Osteoblast (primary cell): ENCODE results near the gene APEX1. TPM values are rescaled to one million over a fixed set of nuclear protein-coding genes. Genes with fewer than 3 reads are reported as not detected.

Experiments
- DNase-seq: peaks from one replicate; pipeline ENCODE4 v3.0.0; 2011; ENCODE audit warnings: low spot score, mixed read lengths; ENCODE audit not compliant: insufficient read length; ENCODE audit errors: missing footprints
- H2AFZ ChIP-seq: 2 replicates; pipeline ENCODE4 v1.6.0; 2011; ENCODE audit warnings: mild to moderate bottlenecking, low read length
- H3K27ac ChIP-seq: 2 replicates; pipeline ENCODE4 v1.5.1; 2011; ENCODE audit warnings: mild to moderate bottlenecking, low read depth, low read length, moderate library complexity
- H3K27me3 ChIP-seq: 2 replicates; pipeline ENCODE4 v1.6.0; 2012; ENCODE audit warnings: mild to moderate bottlenecking, control low read depth, inconsistent platforms, low read length, moderate library complexity; ENCODE audit not compliant: insufficient read depth
- H3K36me3 ChIP-seq: 2 replicates; pipeline ENCODE4 v1.5.1; 2011; ENCODE audit warnings: mild to moderate bottlenecking, low read length, control low read depth, moderate library complexity; ENCODE audit not compliant: insufficient read depth
- H3K4me1 ChIP-seq: 2 replicates; pipeline ENCODE4 v1.5.1; 2011; ENCODE audit warnings: mild to moderate bottlenecking, low read length, control low read depth, moderate library complexity; ENCODE audit not compliant: insufficient read depth
- H3K4me2 ChIP-seq: 2 replicates; pipeline ENCODE4 v1.6.0; 2011; ENCODE audit warnings: mild to moderate bottlenecking, low read length; ENCODE audit not compliant: insufficient read depth
- H3K4me3 ChIP-seq: fragments of 200-600 bp; sonication (generic); 3 replicates; pipeline ENCODE4 v1.5.1; 2012; ENCODE audit warnings: mild to moderate bottlenecking, low read length, inconsistent platforms; ENCODE audit not compliant: insufficient read depth
- H3K79me2 ChIP-seq: 2 replicates; pipeline ENCODE4 v1.6.0; 2012; ENCODE audit warnings: mild to moderate bottlenecking, low read length, control low read depth, inconsistent platforms; ENCODE audit not compliant: insufficient read depth
- H3K9me3 ChIP-seq: 2 replicates; pipeline ENCODE4 v1.5.1; 2011; ENCODE audit warnings: low read depth, low read length, control low read depth
- H4K20me1 ChIP-seq: 2 replicates; pipeline ENCODE4 v1.6.0; 2012; ENCODE audit warnings: mild to moderate bottlenecking, low read length, control low read depth; ENCODE audit not compliant: insufficient read depth
- total RNA-seq: library from RNA; depleted of rRNA; stranded (reverse); fragments of >200 nt; gene quantifications from 2 replicates; pipeline ENCODE4 v1.2.3, GENCODE V29; 2012
- TF ChIP-seq, protein P1 (sequence below): IDR thresholded peaks from 2 replicates; pipeline ENCODE4 v1.5.1; 2011; ENCODE audit warnings: mild to moderate bottlenecking, low read depth, low read length, moderate library complexity; ENCODE audit errors: extremely low read depth

The APEX1 gene
- total RNA-seq, 1 donor = 74.9 TPM

DNA sequence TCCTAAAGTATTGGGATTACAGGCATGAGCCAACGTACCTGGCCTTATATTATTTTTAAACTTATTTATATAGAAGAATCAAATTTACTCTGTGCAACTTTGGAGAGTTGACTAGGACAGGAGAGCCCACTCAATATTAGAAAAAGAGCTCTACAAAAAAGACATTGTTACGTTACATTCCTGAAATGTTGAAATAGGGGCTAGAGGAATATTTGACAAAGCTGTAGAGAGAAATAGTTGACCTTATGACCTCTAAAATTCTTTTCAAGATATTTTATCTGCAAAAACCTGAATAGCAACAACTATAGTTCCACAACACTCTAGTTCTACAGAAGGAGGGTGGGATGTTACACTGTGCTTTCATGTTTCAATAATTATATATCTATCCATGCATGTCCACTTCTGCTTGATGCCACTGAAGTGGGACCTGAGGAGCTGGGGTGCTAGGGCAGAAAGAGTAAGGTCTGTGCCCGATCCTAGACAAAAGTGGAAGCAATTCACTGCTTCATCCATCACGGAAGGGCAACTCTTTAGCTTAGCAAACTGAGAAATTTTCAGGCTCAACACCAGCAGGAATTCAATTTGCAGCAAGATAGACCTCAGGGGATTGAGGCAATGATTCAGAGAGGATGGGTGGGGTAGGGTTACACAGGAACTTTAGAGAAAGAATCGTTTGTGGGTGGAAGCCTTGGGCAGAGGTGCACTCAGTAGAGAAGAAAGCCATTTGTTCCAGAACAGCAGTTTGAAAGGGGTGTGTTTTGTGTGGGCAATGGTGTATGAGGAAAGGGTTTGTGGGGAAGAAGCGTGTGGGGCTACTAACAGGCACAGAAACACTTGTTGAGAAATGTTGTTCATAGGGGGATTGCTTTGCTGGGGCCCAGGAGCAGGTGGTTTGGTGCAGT lies 34.3 kb downstream of the APEX1 start:
- TF ChIP-seq, protein P1, sequence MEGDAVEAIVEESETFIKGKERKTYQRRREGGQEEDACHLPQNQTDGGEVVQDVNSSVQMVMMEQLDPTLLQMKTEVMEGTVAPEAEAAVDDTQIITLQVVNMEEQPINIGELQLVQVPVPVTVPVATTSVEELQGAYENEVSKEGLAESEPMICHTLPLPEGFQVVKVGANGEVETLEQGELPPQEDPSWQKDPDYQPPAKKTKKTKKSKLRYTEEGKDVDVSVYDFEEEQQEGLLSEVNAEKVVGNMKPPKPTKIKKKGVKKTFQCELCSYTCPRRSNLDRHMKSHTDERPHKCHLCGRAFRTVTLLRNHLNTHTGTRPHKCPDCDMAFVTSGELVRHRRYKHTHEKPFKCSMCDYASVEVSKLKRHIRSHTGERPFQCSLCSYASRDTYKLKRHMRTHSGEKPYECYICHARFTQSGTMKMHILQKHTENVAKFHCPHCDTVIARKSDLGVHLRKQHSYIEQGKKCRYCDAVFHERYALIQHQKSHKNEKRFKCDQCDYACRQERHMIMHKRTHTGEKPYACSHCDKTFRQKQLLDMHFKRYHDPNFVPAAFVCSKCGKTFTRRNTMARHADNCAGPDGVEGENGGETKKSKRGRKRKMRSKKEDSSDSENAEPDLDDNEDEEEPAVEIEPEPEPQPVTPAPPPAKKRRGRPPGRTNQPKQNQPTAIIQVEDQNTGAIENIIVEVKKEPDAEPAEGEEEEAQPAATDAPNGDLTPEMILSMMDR = no peak
- Histone ChIP-seq H4K20me1 (no peaks in the 10 kb centered on the region), H3K36me3 (no peaks in the 10 kb centered on the region), H3K4me1 (peaks cover 33% of the 10 kb centered on the region), H2AFZ (peak overlapping the region; percentile 80), H3K27me3 (no peaks in the 10 kb centered on the region), H3K79me2 (no peaks in the 10 kb centered on the region), H3K4me3 (peak overlapping the region; percentile 25), H3K9me3 (no peaks in the 10 kb centered on the region), H3K27ac (peak overlapping the region; percentile 47), H3K4me2 (peak overlapping the region; percentile 70)
- DNase-seq = peak; percentile 88

DNA sequence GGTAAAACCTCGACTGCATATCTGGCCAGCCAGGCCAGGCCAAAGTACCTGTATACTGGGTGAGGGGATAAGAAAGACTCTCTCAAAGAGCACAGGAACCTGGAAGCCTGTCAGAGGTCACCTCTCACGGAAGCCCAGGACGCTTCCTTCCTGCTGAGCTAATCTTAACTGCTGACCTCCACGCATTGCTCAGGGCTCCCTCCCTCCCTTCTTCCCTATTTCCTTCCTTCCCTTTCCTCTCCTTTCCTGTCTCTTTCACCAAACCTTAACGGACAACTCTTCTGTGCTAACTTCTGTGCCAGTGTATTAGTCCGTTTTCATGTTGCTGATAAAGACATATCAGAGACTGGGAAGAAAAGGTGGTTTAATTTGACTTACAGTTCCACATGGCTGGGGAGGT lies 35.5 kb downstream of the APEX1 start:
- no peaks in the 10 kb centered on the region for H3K36me3 ChIP-seq
- H3K4me1 ChIP-seq = peaks cover 33% of the 10 kb centered on the region
- no peaks in the 10 kb centered on the region for H3K9me3 ChIP-seq
- H3K4me3 ChIP-seq = no peak overlapping the region
- DNase-seq = no peak
- H2AFZ ChIP-seq = no peak overlapping the region
- no peak overlapping the region for H3K4me2 ChIP-seq
- no peaks in the 10 kb centered on the region for H4K20me1 ChIP-seq
- no peaks in the 10 kb centered on the region for H3K79me2 ChIP-seq
- H3K27me3 ChIP-seq = no peaks in the 10 kb centered on the region
- H3K27ac ChIP-seq = no peak overlapping the region
- TF ChIP-seq, protein P1 = no peak

DNA sequence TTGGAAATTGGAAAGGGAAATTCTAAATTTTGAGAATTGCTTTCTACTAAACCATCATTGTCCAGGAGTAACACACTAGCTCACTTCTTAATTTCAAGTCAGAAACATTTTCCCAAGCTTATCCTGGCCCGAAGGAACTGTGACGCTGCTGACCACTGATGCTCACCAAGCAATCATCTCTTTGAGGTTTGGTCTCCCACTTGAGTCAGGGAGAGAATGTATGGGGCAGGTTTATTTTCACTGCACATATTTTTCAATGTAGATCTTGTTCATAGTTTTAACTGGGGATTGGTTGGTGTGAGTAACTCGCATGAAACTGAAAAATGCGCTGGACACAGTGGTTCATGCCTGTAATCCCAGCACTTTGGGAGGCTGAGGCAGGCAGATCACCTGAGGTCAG lies 37.5 kb downstream of the APEX1 start:
- Histone ChIP-seq H2AFZ (no peak overlapping the region), H3K36me3 (no peaks in the 10 kb centered on the region), H3K9me3 (no peaks in the 10 kb centered on the region), H3K4me3 (no peak overlapping the region), H3K79me2 (no peaks in the 10 kb centered on the region), H3K27me3 (no peaks in the 10 kb centered on the region), H3K27ac (peak overlapping the region; percentile 71), H4K20me1 (no peaks in the 10 kb centered on the region), H3K4me1 (peaks cover 33% of the 10 kb centered on the region), H3K4me2 (peak overlapping the region; percentile 42)
- TF ChIP-seq, protein P1 = no peak
- no peak for DNase-seq

- no peaks in the 10 kb centered on the region for H3K9me3 ChIP-seq
- DNase-seq = no peak
- peak overlapping the region; percentile 71 for H2AFZ ChIP-seq
- H3K27me3 ChIP-seq = no peaks in the 10 kb centered on the region
- TF ChIP-seq, protein P1 = no peak
- no peaks in the 10 kb centered on the region for H4K20me1 ChIP-seq
- H3K4me3 ChIP-seq = no peak overlapping the region
- no peak overlapping the region for H3K27ac ChIP-seq
- H3K4me1 ChIP-seq = peaks cover 33% of the 10 kb centered on the region
- no peak overlapping the region for H3K4me2 ChIP-seq
- no peaks in the 10 kb centered on the region for H3K36me3 ChIP-seq
- no peaks in the 10 kb centered on the region for H3K79me2 ChIP-seq
Measured at GRCh38 chr14:20493634-20494033, 38.6 kb downstream of the APEX1 start.
